Peyer's patch (tissue), 4 donors: ENCODE measurements around the gene TMSB10. TPM values are rescaled to one million over a fixed set of nuclear protein-coding genes. Genes with fewer than 3 reads are reported as not detected.

Experiments
- DNase-seq, 3 donors: peaks; one replicate each; pipeline ENCODE4 v3.0.0-alpha.2; 2017 to 2019
- H3K27ac ChIP-seq, 4 donors: fragments of 200-600 bp; sonication (generic); one replicate each; pipeline ENCODE4 v1.5.1; 2016 to 2019
- H3K27me3 ChIP-seq, 2 donors: fragments of 200-600 bp; sonication (generic); one replicate each; pipeline ENCODE4 v1.5.1; 2019
- H3K36me3 ChIP-seq, 3 donors: fragments of 200-600 bp; sonication (generic); one replicate each; pipeline ENCODE4 v1.5.1; 2016 to 2019
- H3K4me1 ChIP-seq, 4 donors: fragments of 200-600 bp; sonication (generic); one replicate each; pipeline ENCODE4 v1.5.1; 2016 to 2019
- H3K4me3 ChIP-seq, 4 donors: fragments of 200-600 bp; sonication (generic); 1 replicate in 3 of 4; 2 replicates in 1 of 4; pipeline ENCODE4 v1.5.1; 2016 to 2019; ENCODE audit warnings: mild to moderate bottlenecking in 1 of 4
- H3K9me3 ChIP-seq, 4 donors: fragments of 200-600 bp; sonication (generic); one replicate each; pipeline ENCODE4 v1.5.1; 2016 to 2019; ENCODE audit warnings: mild to moderate bottlenecking in 1 of 4
- CTCF ChIP-seq, 6 experiments: fragments of 450-650 bp in 4 of 6; fragments of 200-600 bp in 2 of 6; sonication (generic) in 1 of 6; IDR thresholded peaks; one replicate each; pipeline ENCODE4 v1.5.1; 2017 to 2019; ENCODE audit warnings: antibody characterized with exemption in 6 of 6, mild to moderate bottlenecking in 3 of 6, moderate library complexity in 1 of 6
- POLR2A ChIP-seq, 2 donors: fragments of 450-650 bp; IDR thresholded peaks; one replicate each; pipeline ENCODE4 v1.5.1; 2017; ENCODE audit warnings: antibody characterized with exemption in 2 of 2, mild to moderate bottlenecking in 2 of 2, moderate library complexity in 2 of 2
- total RNA-seq, 4 donors: library from RNA; depleted of rRNA; stranded (reverse); fragments of >200 nt; gene quantifications; one replicate each; pipeline ENCODE4 v1.1.0, GENCODE V29; 2016

The TMSB10 gene
- total RNA-seq = 1,000 to 10,000 TPM; 3,771 to 5,073 (median 4,495) TPM

DNA sequence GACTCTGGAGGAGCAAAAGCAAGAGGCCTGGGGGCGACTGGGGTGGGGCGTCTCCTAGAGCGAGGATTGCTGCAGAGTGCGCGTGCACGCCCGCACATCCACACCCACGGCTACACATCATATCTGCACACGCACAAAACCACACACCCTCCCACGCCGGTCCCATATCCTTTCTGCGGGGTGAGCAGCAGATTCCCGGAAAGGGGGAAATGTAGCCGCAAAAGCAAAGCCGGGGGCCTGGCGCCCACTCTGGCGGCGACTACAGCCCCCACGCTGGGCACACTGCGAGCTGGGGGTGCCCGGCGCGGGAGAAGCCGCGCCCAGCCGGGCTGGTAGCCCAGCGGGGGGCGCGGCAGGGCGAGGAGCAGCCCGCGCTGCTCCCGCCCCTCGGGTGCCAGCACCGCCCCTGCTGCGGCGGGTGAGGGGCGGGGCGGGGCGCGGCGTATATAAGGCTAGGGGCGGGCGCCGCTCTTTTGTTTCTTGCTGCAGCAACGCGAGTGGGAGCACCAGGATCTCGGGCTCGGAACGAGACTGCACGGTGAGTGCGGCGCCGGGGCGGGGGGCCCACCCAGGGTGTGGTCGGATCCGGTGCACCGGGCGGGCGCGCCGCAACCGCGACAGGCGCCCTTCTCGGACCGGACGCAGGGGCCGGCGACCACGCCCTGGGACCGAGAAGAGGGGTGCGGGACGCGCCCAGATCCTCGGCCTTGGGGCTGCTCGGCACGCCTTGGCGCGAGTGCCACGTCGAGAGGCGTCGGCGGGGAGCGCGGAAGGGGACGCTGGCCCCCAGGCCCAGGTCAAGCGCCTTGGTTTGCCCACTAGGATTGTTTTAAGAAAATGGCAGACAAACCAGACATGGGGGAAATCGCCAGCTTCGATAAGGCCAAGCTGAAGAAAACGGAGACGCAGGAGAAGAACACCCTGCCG is at the start of gene TMSB10:
Gene TMSB10 (plus strand): TSS at position 476 of the 927 bp plus-strand sequence.
- H3K36me3 ChIP-seq = peaks cover 0 to 4% (median 0%) of the 10 kb centered on the region in 3 donors
- peak within 1 kb of the TSS; percentile 77 to 95 (median 92) for H3K4me3 ChIP-seq
- TF ChIP-seq CTCF (IDR thresholded peaks at IDR 0.05) (peak in 4 of 6 experiments; percentile 22 to 45 (median 32)), POLR2A (IDR thresholded peaks at IDR 0.05) (peak; percentile 98 to 99)
- no peaks in the 10 kb centered on the region for H3K9me3 ChIP-seq
- no peaks in the 10 kb centered on the region for H3K27me3 ChIP-seq
- peaks cover 0 to 5% (median 0%) of the 10 kb centered on the region in 4 donors for H3K4me1 ChIP-seq
- peak; percentile 92 to 96 (median 95) for DNase-seq
- H3K27ac ChIP-seq = peak within 1 kb of the TSS; percentile 95 to 99 (median 97)

DNA sequence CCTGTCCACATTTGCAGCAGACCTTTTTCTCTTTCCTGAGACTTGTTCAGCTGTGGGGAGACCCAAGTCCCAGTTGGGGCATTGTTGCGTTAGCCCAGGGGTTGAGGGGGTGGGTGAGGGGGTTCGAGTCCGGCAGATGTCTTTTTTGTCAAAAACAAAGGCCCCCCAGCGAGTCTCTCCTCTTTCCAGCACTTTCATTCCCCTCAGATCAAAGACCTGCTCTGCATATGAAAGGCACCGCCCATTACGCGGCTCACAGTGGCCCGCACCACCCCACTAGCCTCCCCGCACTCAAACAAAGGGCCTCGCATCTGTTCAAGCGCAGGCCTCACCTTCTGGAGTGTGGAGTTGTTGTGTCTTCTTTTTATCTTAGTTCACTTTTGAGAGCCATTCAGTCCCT is 49.7 kb upstream of the TMSB10 start:
- peaks cover 0 to 9% (median 0%) of the 10 kb centered on the region in 4 donors for H3K9me3 ChIP-seq
- H3K27me3 ChIP-seq = no peaks in the 10 kb centered on the region
- H3K4me3 ChIP-seq = no peak overlapping the region
- TF ChIP-seq CTCF (IDR thresholded peaks at IDR 0.05) (no peak), POLR2A (IDR thresholded peaks at IDR 0.05) (no peak)
- H3K27ac ChIP-seq = no peak overlapping the region
- no peaks in the 10 kb centered on the region for H3K36me3 ChIP-seq
- DNase-seq = no peak
- no peaks in the 10 kb centered on the region for H3K4me1 ChIP-seq

DNA sequence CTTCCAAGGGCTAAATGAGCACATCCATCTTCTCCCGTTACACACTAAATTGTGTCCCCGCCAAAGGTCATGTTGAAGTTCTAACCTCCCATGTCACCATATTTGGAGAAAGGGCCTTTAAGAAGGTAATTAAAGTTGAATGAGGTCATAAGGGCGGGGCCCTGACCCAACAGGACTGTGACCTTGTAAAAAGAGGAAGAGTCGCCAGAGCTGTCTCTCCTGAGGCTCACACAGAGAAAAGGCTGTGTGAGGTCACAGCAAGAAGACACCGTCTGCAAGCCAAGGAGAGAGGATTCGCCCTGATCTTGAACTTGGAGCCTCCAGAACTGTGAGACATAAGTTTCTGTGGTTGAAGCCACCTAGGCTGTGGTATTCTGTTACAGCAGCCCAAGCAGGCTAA is 48.7 kb upstream of the TMSB10 start:
- peak in 1 of 3 donors; percentile 65 for DNase-seq

DNA sequence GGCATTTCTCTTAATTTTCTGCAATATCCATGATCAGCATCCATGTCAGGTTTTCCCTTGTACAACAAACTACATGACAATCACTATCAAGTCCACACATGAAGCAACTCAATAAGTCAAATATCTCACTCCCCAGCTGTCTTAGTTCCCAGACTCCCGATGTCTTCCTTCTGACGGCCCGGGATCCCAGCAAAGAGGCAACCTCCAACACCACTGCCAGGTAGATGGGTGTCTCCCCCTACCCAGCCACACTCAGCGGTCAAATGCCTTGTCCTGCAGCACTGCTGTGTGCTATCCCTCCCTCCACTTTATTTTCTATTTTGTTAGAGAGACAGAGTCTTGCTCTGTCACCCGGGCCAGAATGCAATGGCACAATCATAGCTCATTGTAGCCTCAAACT is 47.9 kb upstream of the TMSB10 start:
- TF ChIP-seq POLR2A (IDR thresholded peaks at IDR 0.05) = no peak
- no peak for TF ChIP-seq CTCF (IDR thresholded peaks at IDR 0.05)
- no peak overlapping the region for H3K4me3 ChIP-seq
- no peak for DNase-seq
- no peaks in the 10 kb centered on the region for H3K36me3 ChIP-seq
- H3K9me3 ChIP-seq = peaks cover 0 to 9% (median 0%) of the 10 kb centered on the region in 4 donors
- no peaks in the 10 kb centered on the region for H3K27me3 ChIP-seq
- H3K27ac ChIP-seq = no peak overlapping the region
- H3K4me1 ChIP-seq = no peaks in the 10 kb centered on the region

More for the DNA sequence above, 48.7 kb upstream of the TMSB10 start:
- H3K27me3 ChIP-seq = no peaks in the 10 kb centered on the region
- peaks cover 0 to 9% (median 0%) of the 10 kb centered on the region in 4 donors for H3K9me3 ChIP-seq
- H3K36me3 ChIP-seq = no peaks in the 10 kb centered on the region
- no peaks in the 10 kb centered on the region for H3K4me1 ChIP-seq
- TF ChIP-seq POLR2A (IDR thresholded peaks at IDR 0.05) (no peak), CTCF (IDR thresholded peaks at IDR 0.05) (no peak)
- H3K4me3 ChIP-seq = no peak overlapping the region
- no peak overlapping the region for H3K27ac ChIP-seq

DNA sequence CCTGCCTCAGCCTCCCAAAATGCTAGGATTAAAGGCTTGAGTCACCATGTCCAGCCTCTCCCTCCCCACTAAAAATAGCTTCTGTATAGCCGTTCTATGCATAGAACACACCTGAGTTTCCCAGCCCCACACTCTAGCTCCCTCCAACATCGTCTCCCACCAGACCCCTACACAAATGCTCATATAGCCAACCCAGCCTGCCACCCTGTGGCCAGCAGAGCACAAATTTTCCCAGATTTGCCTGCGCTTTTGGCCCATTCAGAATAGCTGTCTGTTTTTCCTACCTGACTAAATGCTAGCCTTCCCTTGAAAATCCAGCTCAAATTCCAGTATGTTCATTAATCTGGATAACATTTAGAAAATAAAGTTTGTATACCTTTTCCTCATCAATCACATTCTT is 47.3 kb upstream of the TMSB10 start:
- Histone ChIP-seq H3K4me3 (no peak overlapping the region), H3K36me3 (no peaks in the 10 kb centered on the region), H3K27ac (no peak overlapping the region), H3K27me3 (no peaks in the 10 kb centered on the region), H3K9me3 (peaks cover 0 to 6% (median 0%) of the 10 kb centered on the region in 4 donors), H3K4me1 (no peaks in the 10 kb centered on the region)
- TF ChIP-seq CTCF (IDR thresholded peaks at IDR 0.05) (no peak), POLR2A (IDR thresholded peaks at IDR 0.05) (no peak)
- DNase-seq = no peak
